CD4-positive, alpha-beta T cell treated with Interleukin-17A for 4 hours (primary cell): ENCODE data around the gene DENND1A.

Experiments
- DNase-seq: peaks from one replicate; pipeline ENCODE4 v3.0.0-alpha.2; 2020; ENCODE audit warnings: mixed read lengths

DENND1A gene

GRCh38 chr9:123678038-123678877 lies 251.7 kb downstream of the DENND1A start:
- DNase-seq: no peak

- DNase-seq: no peak
Observed at GRCh38 chr9:123676869-123677268, 253.1 kb downstream of the DENND1A start.

GRCh38 chr9:123669346-123669745 lies 260.6 kb downstream of the DENND1A start:
- no peak for DNase-seq

GRCh38 chr9:123663529-123663928 lies 266.4 kb downstream of the DENND1A start:
- DNase-seq: no peak

GRCh38 chr9:123662057-123662776 lies 267.7 kb downstream of the DENND1A start:
- no peak for DNase-seq

GRCh38 chr9:123660691-123661466 lies 269.0 kb downstream of the DENND1A start:
- DNase-seq: no peak

- DNase-seq: no peak
Observed at GRCh38 chr9:123659358-123659757, 270.6 kb downstream of the DENND1A start.

GRCh38 chr9:123658792-123659191 lies 271.1 kb downstream of the DENND1A start:
- DNase-seq: no peak

- DNase-seq: no peak
Observed at GRCh38 chr9:123657941-123658340, 272.0 kb downstream of the DENND1A start.

GRCh38 chr9:123657099-123657498 lies 272.8 kb downstream of the DENND1A start:
- no peak for DNase-seq

- no peak for DNase-seq
Observed at GRCh38 chr9:123656565-123656964, 273.4 kb downstream of the DENND1A start.

GRCh38 chr9:123655681-123656423 lies 274.1 kb downstream of the DENND1A start:
- no peak for DNase-seq

- DNase-seq: no peak
Observed at GRCh38 chr9:123654994-123655637, 274.8 kb downstream of the DENND1A start.

- no peak for DNase-seq
Observed at GRCh38 chr9:123654218-123654993, 275.5 kb downstream of the DENND1A start.

- no peak for DNase-seq
Observed at GRCh38 chr9:123652416-123652815, 277.5 kb downstream of the DENND1A start.

GRCh38 chr9:123651871-123652270 lies 278.1 kb downstream of the DENND1A start:
- no peak for DNase-seq

- DNase-seq: no peak
Observed at GRCh38 chr9:123651273-123651672, 278.7 kb downstream of the DENND1A start.

- DNase-seq: no peak
Observed at GRCh38 chr9:123649909-123650308, 280.0 kb downstream of the DENND1A start.

GRCh38 chr9:123647145-123647544 lies 282.8 kb downstream of the DENND1A start:
- no peak for DNase-seq

- DNase-seq: no peak
Observed at GRCh38 chr9:123645762-123646161, 284.2 kb downstream of the DENND1A start.

GRCh38 chr9:123645126-123645525 lies 284.8 kb downstream of the DENND1A start:
- no peak for DNase-seq
